IgD-negative memory B cell (primary cell): ENCODE results near the gene PDSS1. TPM values are rescaled to one million over a fixed set of nuclear protein-coding genes. Genes with fewer than 3 reads are reported as not detected.

Experiments used
- H3K27ac Mint-ChIP-seq, 3 donors: one replicate each; pipeline ENCODE4 v1.8.0; 2020 to 2022; ENCODE audit warnings: mild to moderate bottlenecking in 3 of 3, mixed read lengths in 3 of 3, moderate library complexity in 1 of 3
- H3K27me3 Mint-ChIP-seq: one replicate; pipeline ENCODE4 v1.8.0; 2021; ENCODE audit warnings: mixed read lengths
- H3K36me3 Mint-ChIP-seq: one replicate; pipeline ENCODE4 v1.8.0; 2020; ENCODE audit warnings: mild to moderate bottlenecking, mixed read lengths
- H3K4me1 Mint-ChIP-seq, 3 donors: one replicate each; pipeline ENCODE4 v1.8.0; 2020 to 2022; ENCODE audit warnings: mixed read lengths in 3 of 3, mild to moderate bottlenecking in 1 of 3
- H3K4me3 Mint-ChIP-seq, 4 donors: one replicate each; pipeline ENCODE4 v1.8.0; 2020 to 2022; ENCODE audit warnings: mild to moderate bottlenecking in 4 of 4, mixed read lengths in 4 of 4, moderate library complexity in 3 of 4
- H3K9me3 Mint-ChIP-seq, 3 donors: one replicate each; pipeline ENCODE4 v1.8.0; 2020 to 2021; ENCODE audit warnings: mixed read lengths in 3 of 3, mild to moderate bottlenecking in 1 of 3
- polyA plus RNA-seq: library from polyadenylated mRNA; unstranded; fragments of 300-500 nt; fragmentation: Illumina TruSeq; gene quantifications from one replicate; pipeline ENCODE4 v1.2.3, GENCODE V29; 2021

Gene PDSS1
- polyA plus RNA-seq, 1 donor from 2014 or later, result 2.8 TPM

- Mint-ChIP-seq H3K27me3 (peaks cover 1% of the 10 kb centered on the region), H3K9me3 (peaks cover 0 to 1% (median 0%) of the 10 kb centered on the region in 3 donors), H3K4me3 (peak overlapping the region; percentile 73 to 92 (median 87)), H3K27ac (peak overlapping the region; percentile 91 to 99 (median 94)), H3K36me3 (peaks cover 12% of the 10 kb centered on the region), H3K4me1 (peaks cover 53 to 54% (median 53%) of the 10 kb centered on the region in 3 donors)
These were observed 41.6 kb downstream of the PDSS1 start for GRCh38 chr10:26739071-26739631.

GRCh38 chr10:26741368-26741767, 43.9 kb downstream of the PDSS1 start:
- H3K4me3 Mint-ChIP-seq, result peak overlapping the region in 1 of 4 donors; percentile 68
- H3K36me3 Mint-ChIP-seq, result peaks cover 16% of the 10 kb centered on the region
- H3K9me3 Mint-ChIP-seq, result peaks cover 0 to 1% (median 0%) of the 10 kb centered on the region in 3 donors
- H3K27me3 Mint-ChIP-seq, result peaks cover 1% of the 10 kb centered on the region
- H3K27ac Mint-ChIP-seq, result peak overlapping the region; percentile 59 to 94 (median 91)
- H3K4me1 Mint-ChIP-seq, result peaks cover 53 to 56% (median 54%) of the 10 kb centered on the region in 3 donors

- Mint-ChIP-seq H3K36me3 (peaks cover 16% of the 10 kb centered on the region), H3K4me1 (peaks cover 42 to 43% (median 42%) of the 10 kb centered on the region in 3 donors), H3K4me3 (peak overlapping the region in 3 of 4 donors; percentile 52 to 93 (median 71)), H3K27me3 (peaks cover 1% of the 10 kb centered on the region), H3K27ac (peak overlapping the region; percentile 36 to 91 (median 49)), H3K9me3 (peaks cover 0 to 1% (median 0%) of the 10 kb centered on the region in 3 donors)
These were observed 45.6 kb downstream of the PDSS1 start for GRCh38 chr10:26743091-26743490.

DNA sequence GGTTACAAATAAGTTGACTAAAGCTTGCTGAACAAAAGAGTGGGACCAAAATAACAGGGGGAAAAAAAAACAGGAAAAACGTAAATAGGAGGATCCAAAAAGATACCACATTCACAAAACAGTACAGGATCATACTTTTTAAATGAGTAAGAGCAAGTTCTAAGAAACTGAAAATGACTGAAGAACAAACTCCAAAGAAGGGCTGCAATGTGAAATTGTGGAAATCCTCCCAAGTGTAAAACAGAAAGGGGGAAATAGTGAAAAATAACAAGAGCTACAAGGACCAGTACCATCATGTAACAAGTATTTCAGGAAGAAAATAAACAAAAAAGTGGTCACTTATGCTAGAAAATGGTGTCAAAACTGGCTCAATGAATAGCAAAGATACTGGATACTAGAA, 46.3 kb downstream of the PDSS1 start:
- H3K27me3 Mint-ChIP-seq, result peaks cover 1% of the 10 kb centered on the region
- peaks cover 0 to 1% (median 0%) of the 10 kb centered on the region in 3 donors for H3K9me3 Mint-ChIP-seq
- H3K4me3 Mint-ChIP-seq, result peak overlapping the region in 1 of 4 donors; percentile 6
- H3K27ac Mint-ChIP-seq, result peak overlapping the region; percentile 49 to 93 (median 54)
- peaks cover 14% of the 10 kb centered on the region for H3K36me3 Mint-ChIP-seq
- peaks cover 37 to 38% (median 37%) of the 10 kb centered on the region in 3 donors for H3K4me1 Mint-ChIP-seq

GRCh38 chr10:26746061-26746460, 48.6 kb downstream of the PDSS1 start:
- peaks cover 1% of the 10 kb centered on the region for H3K27me3 Mint-ChIP-seq
- peaks cover 0 to 1% (median 0%) of the 10 kb centered on the region in 3 donors for H3K9me3 Mint-ChIP-seq
- peak overlapping the region in 1 of 3 donors; percentile 9 for H3K27ac Mint-ChIP-seq
- no peak overlapping the region for H3K4me3 Mint-ChIP-seq
- peaks cover 16 to 20% (median 19%) of the 10 kb centered on the region in 3 donors for H3K4me1 Mint-ChIP-seq
- peaks cover 10% of the 10 kb centered on the region for H3K36me3 Mint-ChIP-seq

- no peaks in the 10 kb centered on the region for H3K27me3 Mint-ChIP-seq
- H3K27ac Mint-ChIP-seq, result peak overlapping the region; percentile 30 to 80 (median 45)
- peaks cover 13 to 33% (median 24%) of the 10 kb centered on the region in 3 donors for H3K4me1 Mint-ChIP-seq
- peaks cover 19% of the 10 kb centered on the region for H3K36me3 Mint-ChIP-seq
- H3K9me3 Mint-ChIP-seq, result no peaks in the 10 kb centered on the region
- H3K4me3 Mint-ChIP-seq, result peak overlapping the region; percentile 16 to 74 (median 58)
These were observed 58.0 kb downstream of the PDSS1 start for GRCh38 chr10:26755443-26755903.

GRCh38 chr10:26759008-26759407, 61.5 kb downstream of the PDSS1 start:
- H3K9me3 Mint-ChIP-seq, result no peaks in the 10 kb centered on the region
- no peak overlapping the region for H3K27ac Mint-ChIP-seq

DNA sequence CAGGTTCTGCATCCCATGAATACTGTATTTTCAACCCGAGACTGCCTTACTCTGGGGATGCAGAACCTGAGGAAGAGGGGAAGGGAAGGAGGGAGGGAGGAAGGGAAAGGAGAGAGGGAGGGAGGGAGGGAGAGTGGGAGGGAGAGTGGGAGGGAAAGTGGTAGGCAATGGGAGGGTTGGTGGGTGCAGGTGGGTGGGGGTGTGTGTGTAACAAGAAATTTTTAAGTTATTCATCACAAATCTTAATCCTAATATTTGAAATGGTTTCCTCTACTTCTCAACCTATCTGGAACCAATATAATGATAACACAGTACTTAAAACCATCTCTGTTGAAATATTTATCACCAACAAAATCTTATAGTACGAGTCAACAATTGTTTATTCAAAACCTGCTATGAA, 68.0 kb downstream of the PDSS1 start:
- H3K27ac Mint-ChIP-seq, result peak overlapping the region in 2 of 3 donors; percentile 3 to 40
- H3K36me3 Mint-ChIP-seq, result peaks cover 10% of the 10 kb centered on the region
- peaks cover 0 to under 1% (median 0%) of the 10 kb centered on the region in 3 donors for H3K9me3 Mint-ChIP-seq
- H3K27me3 Mint-ChIP-seq, result no peaks in the 10 kb centered on the region
- H3K4me1 Mint-ChIP-seq, result peaks cover 6 to 12% (median 7%) of the 10 kb centered on the region in 3 donors
- H3K4me3 Mint-ChIP-seq, result no peak overlapping the region

More at GRCh38 chr10:26759008-26759407, 61.5 kb downstream of the PDSS1 start:
- Mint-ChIP-seq H3K27me3 (no peaks in the 10 kb centered on the region), H3K36me3 (peaks cover 11% of the 10 kb centered on the region), H3K4me3 (no peak overlapping the region), H3K4me1 (peaks cover 14 to 29% (median 18%) of the 10 kb centered on the region in 3 donors)

- no peak overlapping the region for H3K27ac Mint-ChIP-seq
- peaks cover 14 to 35% (median 26%) of the 10 kb centered on the region in 3 donors for H3K4me1 Mint-ChIP-seq
- H3K36me3 Mint-ChIP-seq, result peaks cover 12% of the 10 kb centered on the region
- H3K27me3 Mint-ChIP-seq, result no peaks in the 10 kb centered on the region
- H3K9me3 Mint-ChIP-seq, result peaks cover 0 to 2% (median 0%) of the 10 kb centered on the region in 3 donors
- H3K4me3 Mint-ChIP-seq, result peak overlapping the region in 1 of 4 donors; percentile 5
These were observed 72.6 kb downstream of the PDSS1 start for GRCh38 chr10:26770069-26770468.

GRCh38 chr10:26773633-26774032, 76.1 kb downstream of the PDSS1 start:
- Mint-ChIP-seq H3K27me3 (no peaks in the 10 kb centered on the region), H3K27ac (peak overlapping the region in 1 of 3 donors; percentile 72), H3K4me1 (peaks cover 29 to 51% (median 45%) of the 10 kb centered on the region in 3 donors), H3K36me3 (peaks cover 7% of the 10 kb centered on the region), H3K9me3 (peaks cover 0 to 2% (median 0%) of the 10 kb centered on the region in 3 donors), H3K4me3 (no peak overlapping the region)

GRCh38 chr10:26776258-26776657, 78.8 kb downstream of the PDSS1 start:
- Mint-ChIP-seq H3K36me3 (peaks cover 4% of the 10 kb centered on the region), H3K4me3 (no peak overlapping the region), H3K27ac (peak overlapping the region in 1 of 3 donors; percentile 70), H3K4me1 (peaks cover 46 to 62% (median 54%) of the 10 kb centered on the region in 3 donors), H3K27me3 (no peaks in the 10 kb centered on the region), H3K9me3 (no peaks in the 10 kb centered on the region)

DNA sequence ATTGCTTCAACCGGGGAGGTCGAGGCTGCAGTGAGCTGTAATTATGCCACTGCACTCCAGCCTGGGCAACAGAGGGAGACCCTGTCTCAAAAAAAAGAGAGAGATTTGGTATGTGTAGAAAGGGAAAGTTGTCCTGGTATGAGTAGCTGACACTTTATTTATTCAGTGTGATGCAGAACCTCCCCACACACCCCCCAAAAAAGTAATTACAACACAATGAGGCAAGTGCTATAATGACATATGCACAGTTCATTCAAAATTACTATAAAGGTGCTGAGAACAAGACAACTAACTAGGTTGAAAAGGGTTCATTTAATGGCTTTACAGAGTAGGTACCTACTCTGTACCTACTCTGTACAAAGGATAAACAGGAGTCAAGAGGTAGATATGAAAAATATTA, 80.2 kb downstream of the PDSS1 start:
- peak overlapping the region in 1 of 3 donors; percentile 28 for H3K27ac Mint-ChIP-seq
- H3K4me3 Mint-ChIP-seq, result peak overlapping the region in 1 of 4 donors; percentile 34
- no peaks in the 10 kb centered on the region for H3K9me3 Mint-ChIP-seq
- no peaks in the 10 kb centered on the region for H3K27me3 Mint-ChIP-seq
- peaks cover 49 to 67% (median 56%) of the 10 kb centered on the region in 3 donors for H3K4me1 Mint-ChIP-seq
- H3K36me3 Mint-ChIP-seq, result peaks cover 4% of the 10 kb centered on the region

GRCh38 chr10:26779176-26779860, 81.8 kb downstream of the PDSS1 start:
- Mint-ChIP-seq H3K9me3 (no peaks in the 10 kb centered on the region), H3K4me1 (peaks cover 59 to 73% (median 61%) of the 10 kb centered on the region in 3 donors), H3K27me3 (no peaks in the 10 kb centered on the region), H3K27ac (peak overlapping the region in 1 of 3 donors; percentile 75), H3K4me3 (peak overlapping the region in 1 of 4 donors; percentile 21), H3K36me3 (peaks cover 2% of the 10 kb centered on the region)

DNA sequence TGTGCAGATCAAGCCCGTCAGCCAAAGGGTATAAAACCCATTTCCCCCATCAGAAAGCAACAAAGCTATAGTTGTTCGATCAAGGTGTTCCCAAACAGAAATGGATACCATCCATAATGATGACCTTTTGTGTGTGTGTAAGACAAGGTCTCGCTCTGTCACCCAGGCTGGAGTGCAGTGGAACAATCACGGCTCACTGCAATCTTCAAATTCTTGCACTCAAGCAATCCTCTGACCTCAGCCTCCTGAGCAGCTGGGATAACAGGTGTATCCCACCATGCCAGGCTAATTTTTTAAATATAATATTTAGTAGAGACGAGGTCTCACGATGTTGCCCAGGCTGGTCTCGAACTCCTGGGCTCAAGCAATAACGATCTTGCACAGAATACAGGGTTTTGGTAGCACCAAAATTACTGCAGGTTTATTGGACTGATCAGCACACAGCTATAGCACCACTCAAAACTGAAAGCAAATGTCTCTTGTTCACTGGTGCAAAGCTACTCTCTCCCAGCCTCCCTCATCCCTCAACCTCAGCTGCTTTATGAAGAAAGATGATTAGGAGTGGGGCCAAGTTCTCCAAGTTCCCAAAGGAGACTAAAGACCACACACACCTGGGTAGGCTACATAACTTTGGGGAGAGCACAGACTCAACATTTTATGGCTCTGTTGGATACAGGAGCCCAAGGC, 82.7 kb downstream of the PDSS1 start:
- Mint-ChIP-seq H3K4me1 (peaks cover 60 to 73% (median 62%) of the 10 kb centered on the region in 3 donors), H3K36me3 (peaks cover 2% of the 10 kb centered on the region), H3K27ac (peak overlapping the region; percentile 12 to 91 (median 90)), H3K9me3 (no peaks in the 10 kb centered on the region), H3K4me3 (peak overlapping the region in 2 of 4 donors; percentile 49 to 77), H3K27me3 (no peaks in the 10 kb centered on the region)
